ENCODE results near the gene FUT8.

Gene FUT8

DNA sequence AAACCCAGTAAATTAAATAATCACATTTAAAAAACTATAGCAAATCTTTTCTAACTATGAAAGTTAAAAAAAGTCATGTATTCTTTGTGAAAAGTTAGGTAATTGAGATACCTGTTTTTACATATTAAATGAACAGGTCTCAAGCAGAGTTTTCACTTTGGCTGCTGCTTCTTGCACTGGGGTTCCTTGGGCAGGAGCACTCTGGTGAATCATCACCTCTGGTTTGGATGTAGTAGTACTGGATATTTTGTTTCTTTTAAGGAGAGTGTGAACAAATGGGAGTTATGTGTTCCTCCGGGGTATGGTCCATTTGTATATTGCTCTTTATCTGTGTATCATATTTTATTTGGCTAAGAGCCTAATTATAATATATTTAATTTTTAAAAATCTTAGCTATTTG lies 82.7 kb downstream of the FUT8 start:
- TF ChIP-seq, protein P1, sequence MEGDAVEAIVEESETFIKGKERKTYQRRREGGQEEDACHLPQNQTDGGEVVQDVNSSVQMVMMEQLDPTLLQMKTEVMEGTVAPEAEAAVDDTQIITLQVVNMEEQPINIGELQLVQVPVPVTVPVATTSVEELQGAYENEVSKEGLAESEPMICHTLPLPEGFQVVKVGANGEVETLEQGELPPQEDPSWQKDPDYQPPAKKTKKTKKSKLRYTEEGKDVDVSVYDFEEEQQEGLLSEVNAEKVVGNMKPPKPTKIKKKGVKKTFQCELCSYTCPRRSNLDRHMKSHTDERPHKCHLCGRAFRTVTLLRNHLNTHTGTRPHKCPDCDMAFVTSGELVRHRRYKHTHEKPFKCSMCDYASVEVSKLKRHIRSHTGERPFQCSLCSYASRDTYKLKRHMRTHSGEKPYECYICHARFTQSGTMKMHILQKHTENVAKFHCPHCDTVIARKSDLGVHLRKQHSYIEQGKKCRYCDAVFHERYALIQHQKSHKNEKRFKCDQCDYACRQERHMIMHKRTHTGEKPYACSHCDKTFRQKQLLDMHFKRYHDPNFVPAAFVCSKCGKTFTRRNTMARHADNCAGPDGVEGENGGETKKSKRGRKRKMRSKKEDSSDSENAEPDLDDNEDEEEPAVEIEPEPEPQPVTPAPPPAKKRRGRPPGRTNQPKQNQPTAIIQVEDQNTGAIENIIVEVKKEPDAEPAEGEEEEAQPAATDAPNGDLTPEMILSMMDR (IDR thresholded peaks at IDR 0.05; ENCODE audit: low read depth, low read length) = no peak
- no peak overlapping the region for H3K4me3 ChIP-seq (ENCODE audit: low read depth, low read length)

- H3K4me3 ChIP-seq (ENCODE audit: low read depth, low read length) = no peak overlapping the region
- TF ChIP-seq, protein P1 (IDR thresholded peaks at IDR 0.05; ENCODE audit: low read depth, low read length) = no peak
These were observed 83.9 kb downstream of the FUT8 start for GRCh38 chr14:65496178-65496993.

DNA sequence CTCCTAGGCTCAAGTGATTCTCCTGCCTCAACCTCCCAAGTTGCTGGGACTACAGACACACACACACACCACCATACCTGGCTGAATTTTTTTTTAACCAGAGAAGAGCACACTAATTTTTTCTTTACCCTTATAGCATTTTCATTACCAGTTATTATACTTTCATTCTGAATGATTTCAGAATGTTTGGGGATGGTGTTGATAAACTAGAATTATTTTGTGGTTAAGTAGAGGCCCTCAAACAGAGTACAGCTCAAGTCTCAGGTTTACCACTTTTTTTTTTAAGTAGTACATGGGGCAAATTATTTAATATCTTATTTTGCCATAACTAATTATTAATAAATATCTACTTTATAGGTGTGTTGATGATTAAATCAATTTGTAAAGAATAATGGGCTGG lies 86.6 kb downstream of the FUT8 start:
- TF ChIP-seq, protein P1 (IDR thresholded peaks at IDR 0.05; ENCODE audit: low read depth, low read length) = no peak
- H3K4me3 ChIP-seq (ENCODE audit: low read depth, low read length) = no peak overlapping the region

DNA sequence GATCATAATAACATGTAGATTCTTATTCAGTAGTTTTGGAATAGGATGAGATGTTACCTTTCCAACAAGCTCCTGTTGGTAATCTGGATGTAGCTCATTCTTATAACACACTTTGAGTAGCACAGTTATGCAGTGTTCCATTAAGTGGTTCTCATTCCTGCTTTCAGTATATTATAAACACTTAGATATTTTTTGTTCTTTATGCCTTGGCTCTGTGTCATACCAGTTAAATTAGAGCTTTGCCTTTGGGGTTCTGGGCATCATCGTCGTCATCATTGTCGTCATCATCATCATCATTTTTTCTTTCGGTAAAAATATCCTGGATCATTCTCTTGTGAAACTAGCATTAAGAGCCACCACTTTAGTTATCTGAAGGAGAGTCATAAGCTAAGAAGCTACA lies 87.5 kb downstream of the FUT8 start:
- TF ChIP-seq, protein P1 (IDR thresholded peaks at IDR 0.05; ENCODE audit: low read depth, low read length) = no peak
- H3K4me3 ChIP-seq (ENCODE audit: low read depth, low read length) = no peak overlapping the region

DNA sequence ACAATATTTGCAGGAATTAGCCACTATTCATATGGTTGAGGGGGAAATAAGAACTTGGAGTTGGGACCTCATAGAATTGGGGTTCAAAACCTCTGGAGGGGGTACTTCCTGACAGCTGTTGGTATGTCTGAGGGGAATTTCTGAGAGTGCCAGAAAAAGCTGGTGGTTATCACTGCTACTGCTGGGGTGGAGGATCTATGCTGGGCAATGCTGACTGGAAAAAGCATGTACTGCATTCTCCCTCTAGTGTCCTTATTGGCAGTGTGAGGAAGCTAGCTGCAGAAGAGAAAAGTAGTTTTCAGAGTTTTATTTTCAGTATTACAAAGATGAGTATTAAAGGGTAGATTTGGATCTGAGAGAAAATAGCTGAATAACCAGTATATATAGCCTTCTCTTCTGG lies 88.8 kb downstream of the FUT8 start:
- H3K4me3 ChIP-seq (ENCODE audit: low read depth, low read length) = no peak overlapping the region
- TF ChIP-seq, protein P1 (IDR thresholded peaks at IDR 0.05; ENCODE audit: low read depth, low read length) = no peak

DNA sequence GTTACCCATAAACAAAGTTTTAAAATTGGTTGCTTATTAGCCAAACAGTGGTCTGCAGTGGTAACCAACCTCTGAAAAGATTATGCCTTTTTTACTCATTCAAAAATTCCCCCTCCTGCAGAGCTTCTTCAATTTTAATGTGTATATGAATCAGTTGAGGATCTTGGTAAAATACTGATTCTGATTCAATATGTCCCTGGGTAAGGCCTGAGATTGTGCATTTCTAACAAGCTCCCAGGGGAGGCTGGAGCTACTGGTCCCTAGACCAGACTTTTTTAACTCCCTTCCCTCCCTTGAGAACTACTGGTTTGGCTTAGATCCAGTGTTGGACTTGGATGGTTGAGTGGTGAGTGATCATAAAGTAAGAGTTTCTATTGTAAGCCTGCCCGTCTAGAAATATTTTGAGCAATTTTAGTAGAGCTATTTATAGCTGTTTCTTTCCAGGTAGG lies 90.2 kb downstream of the FUT8 start:
- H3K4me3 ChIP-seq (ENCODE audit: low read depth, low read length) = no peak overlapping the region
- TF ChIP-seq, protein P1 (IDR thresholded peaks at IDR 0.05; ENCODE audit: low read depth, low read length) = no peak

- TF ChIP-seq, protein P1 (IDR thresholded peaks at IDR 0.05; ENCODE audit: low read depth, low read length) = no peak
These were observed 91.2 kb downstream of the FUT8 start for GRCh38 chr14:65503771-65504170.

More at GRCh38 chr14:65503771-65504170, 91.2 kb downstream of the FUT8 start:
- H3K4me3 ChIP-seq (ENCODE audit: low read depth, low read length) = no peak overlapping the region

All from WI38 (cell line).